ENCODE data around the gene CAMTA1. TPM values are rescaled to one million over a fixed set of nuclear protein-coding genes. Genes with fewer than 3 reads are reported as not detected.

The CAMTA1 gene
- total and polyA plus RNA-seq, 4 donors: 18.0 to 93.5 (median 35.8) TPM

DNA sequence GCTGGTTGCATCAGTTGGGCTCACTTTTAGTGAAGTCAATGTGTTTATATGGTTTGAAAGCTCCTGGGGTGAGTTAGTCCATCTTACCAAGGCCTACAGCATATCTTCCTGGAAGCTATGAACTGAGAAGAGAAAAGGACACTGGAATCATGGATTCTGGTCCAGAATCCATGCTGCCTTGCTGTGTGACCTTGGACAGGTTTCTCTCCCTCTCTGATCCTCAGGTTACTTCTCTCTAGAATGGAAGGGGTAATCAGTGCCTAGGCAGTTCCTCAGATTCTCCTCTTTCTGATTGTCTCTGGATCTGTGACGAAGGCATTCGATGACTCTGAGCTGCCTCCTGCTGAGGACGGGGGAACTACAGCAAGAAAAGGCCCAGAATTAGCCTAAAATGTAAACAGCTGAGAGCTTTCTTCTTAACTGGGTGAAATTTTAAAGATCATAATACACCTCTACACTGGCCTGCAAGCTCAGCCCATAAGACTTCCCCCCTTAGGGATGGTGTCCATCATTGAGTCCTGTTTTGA is 560.9 kb downstream of the CAMTA1 start:
- WGBS: 94% methylated on average over 3 of the region's 3 CpGs
- H3K4me3 ChIP-seq (ENCODE audit: low read depth in 1 of 3, low read length in 3 of 3): no peak overlapping the region
- H3K36me3 ChIP-seq (ENCODE audit: control insufficient read depth in 4 of 4, insufficient read depth in 3 of 4, low read depth in 1 of 4, low read length in 3 of 4): no peaks in the 10 kb centered on the region
- no peak overlapping the region for H3K9ac ChIP-seq (ENCODE audit: low read depth in 1 of 2, low read length in 2 of 2)
- peaks cover 5 to 10% (median 7%) of the 10 kb centered on the region in 4 donors for H3K4me1 ChIP-seq (ENCODE audit: control insufficient read depth in 4 of 4, insufficient read depth in 4 of 4, low read length in 3 of 4)
- no peak for DNase-seq (ENCODE audit: low spot score)
- TF ChIP-seq EGR1 (IDR thresholded peaks at IDR 0.05; ENCODE audit: low read depth in 2 of 2): no peak
- TF ChIP-seq FOXA2 (IDR thresholded peaks at IDR 0.05): no peak
- TF ChIP-seq HNF4A (conservative IDR thresholded peaks at IDR 0.05): no peak
- TF ChIP-seq, protein P1, sequence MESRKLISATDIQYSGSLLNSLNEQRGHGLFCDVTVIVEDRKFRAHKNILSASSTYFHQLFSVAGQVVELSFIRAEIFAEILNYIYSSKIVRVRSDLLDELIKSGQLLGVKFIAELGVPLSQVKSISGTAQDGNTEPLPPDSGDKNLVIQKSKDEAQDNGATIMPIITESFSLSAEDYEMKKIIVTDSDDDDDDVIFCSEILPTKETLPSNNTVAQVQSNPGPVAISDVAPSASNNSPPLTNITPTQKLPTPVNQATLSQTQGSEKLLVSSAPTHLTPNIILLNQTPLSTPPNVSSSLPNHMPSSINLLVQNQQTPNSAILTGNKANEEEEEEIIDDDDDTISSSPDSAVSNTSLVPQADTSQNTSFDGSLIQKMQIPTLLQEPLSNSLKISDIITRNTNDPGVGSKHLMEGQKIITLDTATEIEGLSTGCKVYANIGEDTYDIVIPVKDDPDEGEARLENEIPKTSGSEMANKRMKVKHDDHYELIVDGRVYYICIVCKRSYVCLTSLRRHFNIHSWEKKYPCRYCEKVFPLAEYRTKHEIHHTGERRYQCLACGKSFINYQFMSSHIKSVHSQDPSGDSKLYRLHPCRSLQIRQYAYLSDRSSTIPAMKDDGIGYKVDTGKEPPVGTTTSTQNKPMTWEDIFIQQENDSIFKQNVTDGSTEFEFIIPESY (IDR thresholded peaks at IDR 0.05): no peak
- no peak for TF ChIP-seq RXRA (IDR thresholded peaks at IDR 0.05)
- TF ChIP-seq HNF4G (IDR thresholded peaks at IDR 0.05): no peak
- TF ChIP-seq NR2F2 (IDR thresholded peaks at IDR 0.05): no peak
- TF ChIP-seq GABPA (IDR thresholded peaks at IDR 0.05 in 1 of 2, conservative IDR thresholded peaks at IDR 0.05 in 1 of 2): no peak
- no peak for TF ChIP-seq FOXA1 (IDR thresholded peaks at IDR 0.05)
- no peak for TF ChIP-seq SP1 (IDR thresholded peaks at IDR 0.05)
- no peak for TF ChIP-seq YY1 (IDR thresholded peaks at IDR 0.05)
- TF ChIP-seq TAF1 (conservative IDR thresholded peaks at IDR 0.05): no peak
- TF ChIP-seq, protein P2, sequence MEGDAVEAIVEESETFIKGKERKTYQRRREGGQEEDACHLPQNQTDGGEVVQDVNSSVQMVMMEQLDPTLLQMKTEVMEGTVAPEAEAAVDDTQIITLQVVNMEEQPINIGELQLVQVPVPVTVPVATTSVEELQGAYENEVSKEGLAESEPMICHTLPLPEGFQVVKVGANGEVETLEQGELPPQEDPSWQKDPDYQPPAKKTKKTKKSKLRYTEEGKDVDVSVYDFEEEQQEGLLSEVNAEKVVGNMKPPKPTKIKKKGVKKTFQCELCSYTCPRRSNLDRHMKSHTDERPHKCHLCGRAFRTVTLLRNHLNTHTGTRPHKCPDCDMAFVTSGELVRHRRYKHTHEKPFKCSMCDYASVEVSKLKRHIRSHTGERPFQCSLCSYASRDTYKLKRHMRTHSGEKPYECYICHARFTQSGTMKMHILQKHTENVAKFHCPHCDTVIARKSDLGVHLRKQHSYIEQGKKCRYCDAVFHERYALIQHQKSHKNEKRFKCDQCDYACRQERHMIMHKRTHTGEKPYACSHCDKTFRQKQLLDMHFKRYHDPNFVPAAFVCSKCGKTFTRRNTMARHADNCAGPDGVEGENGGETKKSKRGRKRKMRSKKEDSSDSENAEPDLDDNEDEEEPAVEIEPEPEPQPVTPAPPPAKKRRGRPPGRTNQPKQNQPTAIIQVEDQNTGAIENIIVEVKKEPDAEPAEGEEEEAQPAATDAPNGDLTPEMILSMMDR (IDR thresholded peaks at IDR 0.05; ENCODE audit: low read depth, low read length, missing input control): no peak
- TF ChIP-seq ATF3 (IDR thresholded peaks at IDR 0.05): no peak
- TF ChIP-seq REST (IDR thresholded peaks at IDR 0.05): no peak
- no peak for TF ChIP-seq JUND (IDR thresholded peaks at IDR 0.05)
- no peak for TF ChIP-seq RAD21 (IDR thresholded peaks at IDR 0.05)
- TF ChIP-seq MAX (IDR thresholded peaks at IDR 0.05): no peak
- H3K27me3 ChIP-seq (ENCODE audit: control insufficient read depth in 4 of 4, insufficient read depth in 4 of 4, low read length in 3 of 4): no peaks in the 10 kb centered on the region
- H3K9me3 ChIP-seq (ENCODE audit: control insufficient read depth in 4 of 4, low read length in 3 of 4): no peaks in the 10 kb centered on the region
- no peak overlapping the region for H3K27ac ChIP-seq (ENCODE audit: low read depth in 1 of 2, low read length in 2 of 2)

Data from liver (tissue), 9 donors.